Prostate gland (tissue), 2 donors: ENCODE results near the gene XPOT. TPM values are rescaled to one million over a fixed set of nuclear protein-coding genes. Genes with fewer than 3 reads are reported as not detected.

ENCODE experiments used
- DNase-seq: peaks from one replicate; pipeline ENCODE4 v3.0.0-alpha.2; 2019; ENCODE audit warnings: low spot score
- H3K27ac ChIP-seq, 2 donors: fragments of 200-600 bp; sonication (generic); 2 replicates each; pipeline ENCODE4 v1.5.1; 2017 to 2019
- H3K27me3 ChIP-seq: fragments of 200-600 bp; sonication (generic); replicated peaks from 2 replicates; pipeline ENCODE4 v1.5.1; 2019; ENCODE audit not compliant: insufficient read depth
- H3K36me3 ChIP-seq, 2 donors: fragments of 200-600 bp; sonication (generic); 1 replicate in 1 of 2; 2 replicates in 1 of 2; pipeline versions ENCODE4 v1.5.1 to v1.8.1; 2017 to 2019
- H3K4me1 ChIP-seq: fragments of 200-600 bp; sonication (generic); replicated peaks from 2 replicates; pipeline ENCODE4 v1.5.1; 2019
- H3K4me3 ChIP-seq, 2 donors: fragments of 200-600 bp; sonication (generic); 2 replicates each; pipeline ENCODE4 v1.5.1; 2017 to 2019
- H3K9me3 ChIP-seq: fragments of 200-600 bp; sonication (generic); 2 replicates; pipeline ENCODE4 v1.5.1; 2017
- POLR2A ChIP-seq: fragments of 450-650 bp; IDR thresholded peaks from one replicate; pipeline ENCODE4 v1.6.1; 2016; ENCODE audit warnings: antibody characterized with exemption, mild to moderate bottlenecking
- POLR2AphosphoS5 ChIP-seq: sonication (generic); formaldehyde crosslinking; IDR thresholded peaks from one replicate; pipeline ENCODE4 v1.6.1; 2017; ENCODE audit warnings: antibody characterized with exemption
- WGBS: methylation state at CpG from one replicate; pipeline ENCODE4 v1.1.5; 2018; 5-methylcytosine and 5-hydroxymethylcytosine counted together
- intact Hi-C: fragments of 100-400 bp; cut with DNase I; formaldehyde crosslinking; loops from one replicate; pipeline ENCODE4 v1.14.2; 2022
- total RNA-seq, 2 donors: library from RNA; depleted of rRNA; stranded (reverse); fragments of >200 nt; gene quantifications; one replicate each; pipeline ENCODE4 v1.1.0, GENCODE V29; 2016
- TF ChIP-seq, protein P1 (sequence below), 4 experiments: fragments of 200-600 bp in 2 of 4; fragments of 450-650 bp in 2 of 4; sonication (generic) in 2 of 4; IDR thresholded peaks; 1 replicate in 3 of 4; 2 replicates in 1 of 4; pipeline ENCODE4 v1.5.1; 2016 to 2019; ENCODE audit warnings: antibody characterized with exemption in 4 of 4, mild to moderate bottlenecking in 2 of 4, moderate library complexity in 2 of 4

The XPOT gene
- total RNA-seq, 2 donors from 2014 or later = 30.4 to 36.8 TPM

DNA sequence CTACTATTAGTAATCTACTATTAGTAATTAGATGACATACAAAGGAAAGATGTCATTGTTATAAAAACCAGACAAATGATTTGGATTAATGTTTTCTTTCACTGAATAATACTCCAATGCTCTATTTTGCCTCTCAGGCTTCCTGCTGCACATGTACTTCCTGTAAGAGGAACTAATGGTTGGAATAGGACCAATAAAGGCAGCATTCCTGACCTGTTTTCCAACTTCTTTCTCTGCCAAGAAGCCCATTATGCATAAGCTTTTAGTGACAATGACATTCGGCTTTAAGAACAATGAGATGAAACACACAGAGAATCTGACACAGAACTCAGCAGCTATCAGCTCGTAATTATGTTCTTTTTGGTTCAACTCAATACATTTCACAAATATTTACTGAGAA lies 8.5 kb upstream of the XPOT start:
- TF ChIP-seq, protein P1, sequence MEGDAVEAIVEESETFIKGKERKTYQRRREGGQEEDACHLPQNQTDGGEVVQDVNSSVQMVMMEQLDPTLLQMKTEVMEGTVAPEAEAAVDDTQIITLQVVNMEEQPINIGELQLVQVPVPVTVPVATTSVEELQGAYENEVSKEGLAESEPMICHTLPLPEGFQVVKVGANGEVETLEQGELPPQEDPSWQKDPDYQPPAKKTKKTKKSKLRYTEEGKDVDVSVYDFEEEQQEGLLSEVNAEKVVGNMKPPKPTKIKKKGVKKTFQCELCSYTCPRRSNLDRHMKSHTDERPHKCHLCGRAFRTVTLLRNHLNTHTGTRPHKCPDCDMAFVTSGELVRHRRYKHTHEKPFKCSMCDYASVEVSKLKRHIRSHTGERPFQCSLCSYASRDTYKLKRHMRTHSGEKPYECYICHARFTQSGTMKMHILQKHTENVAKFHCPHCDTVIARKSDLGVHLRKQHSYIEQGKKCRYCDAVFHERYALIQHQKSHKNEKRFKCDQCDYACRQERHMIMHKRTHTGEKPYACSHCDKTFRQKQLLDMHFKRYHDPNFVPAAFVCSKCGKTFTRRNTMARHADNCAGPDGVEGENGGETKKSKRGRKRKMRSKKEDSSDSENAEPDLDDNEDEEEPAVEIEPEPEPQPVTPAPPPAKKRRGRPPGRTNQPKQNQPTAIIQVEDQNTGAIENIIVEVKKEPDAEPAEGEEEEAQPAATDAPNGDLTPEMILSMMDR (IDR thresholded peaks at IDR 0.05) = no peak
- TF ChIP-seq POLR2AphosphoS5 (peak; percentile 53), POLR2A (no peak)
- intact Hi-C loops = no loop called here
- WGBS = 25% methylated on average over 2 of the region's 2 CpGs
- H3K36me3 ChIP-seq = no peaks in the 10 kb centered on the region
- no peak overlapping the region for H3K4me3 ChIP-seq
- no peaks in the 10 kb centered on the region for H3K4me1 ChIP-seq
- no peaks in the 10 kb centered on the region for H3K9me3 ChIP-seq
- H3K27me3 ChIP-seq = no peaks in the 10 kb centered on the region
- H3K27ac ChIP-seq = no peak overlapping the region
- no peak for DNase-seq

DNA sequence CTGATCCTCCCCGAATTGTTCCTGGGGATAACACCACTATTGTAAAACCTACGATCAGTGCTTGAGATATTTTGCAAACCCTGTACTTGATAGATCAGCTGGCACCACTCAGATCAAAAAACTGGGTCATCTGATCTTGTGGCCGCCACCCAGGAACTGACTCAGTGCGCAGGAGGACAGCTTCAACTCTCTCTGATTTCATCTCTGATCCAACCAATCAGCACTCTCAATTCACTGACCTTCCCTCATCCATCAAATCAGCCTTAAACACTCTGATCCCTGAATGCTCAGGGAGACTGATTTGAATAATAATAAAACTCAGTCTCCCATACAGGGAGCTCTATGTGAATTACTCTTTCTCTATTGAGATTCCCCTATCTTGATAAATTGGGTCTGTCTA lies 4.2 kb upstream of the XPOT start:
- DNase-seq = no peak
- Histone ChIP-seq H3K27me3 (no peaks in the 10 kb centered on the region), H3K4me1 (no peaks in the 10 kb centered on the region), H3K27ac (no peak overlapping the region), H3K36me3 (no peaks in the 10 kb centered on the region), H3K4me3 (no peak overlapping the region), H3K9me3 (no peaks in the 10 kb centered on the region)
- 52% methylated on average over 4 of the region's 4 CpGs for WGBS
- TF ChIP-seq POLR2A (no peak), POLR2AphosphoS5 (no peak)
- TF ChIP-seq, protein P1 (IDR thresholded peaks at IDR 0.05) = no peak
- intact Hi-C loops = loop anchor here (10.0 kb wide), 1 partner anchor 555 kb away; the partner anchor contains the start of gene SRGAP1

- Histone ChIP-seq H3K4me3 (no peak overlapping the region), H3K9me3 (no peaks in the 10 kb centered on the region), H3K27ac (no peak overlapping the region), H3K36me3 (no peaks in the 10 kb centered on the region), H3K4me1 (peaks cover 3% of the 10 kb centered on the region), H3K27me3 (no peaks in the 10 kb centered on the region)
- TF ChIP-seq, protein P1 (IDR thresholded peaks at IDR 0.05) = no peak
- TF ChIP-seq POLR2A (no peak), POLR2AphosphoS5 (no peak)
- intact Hi-C loops = loop anchor here (10.0 kb wide), 1 partner anchor 557 kb away; the partner anchor contains the start of gene SRGAP1
- DNase-seq = no peak
- WGBS = 93% methylated on average over 5 of the region's 5 CpGs
Measured at GRCh38 chr12:64402181-64402580, 2.0 kb upstream of the XPOT start.

- peak overlapping the region; percentile 95 to 98 for H3K27ac ChIP-seq
- peak overlapping the region; percentile 93 to 97 for H3K4me3 ChIP-seq
- intact Hi-C loops = loop anchor here (10.0 kb wide), 1 partner anchor 560 kb away; the partner anchor contains the start of gene SRGAP1
- H3K9me3 ChIP-seq = no peaks in the 10 kb centered on the region
- no peaks in the 10 kb centered on the region for H3K27me3 ChIP-seq
- peaks cover 3% of the 10 kb centered on the region for H3K4me1 ChIP-seq
- no peaks in the 10 kb centered on the region for H3K36me3 ChIP-seq
- peak; percentile 27 for DNase-seq
- TF ChIP-seq POLR2AphosphoS5 (peak; percentile 4), POLR2A (no peak)
- TF ChIP-seq, protein P1 (IDR thresholded peaks at IDR 0.05) = no peak
- under 1% methylated on average over 30 of the region's 78 CpGs for WGBS
Measured at GRCh38 chr12:64404470-64405256, 471 bp downstream of the XPOT start.
